ENCODE data around the gene RTN4R.

The RTN4R gene

DNA sequence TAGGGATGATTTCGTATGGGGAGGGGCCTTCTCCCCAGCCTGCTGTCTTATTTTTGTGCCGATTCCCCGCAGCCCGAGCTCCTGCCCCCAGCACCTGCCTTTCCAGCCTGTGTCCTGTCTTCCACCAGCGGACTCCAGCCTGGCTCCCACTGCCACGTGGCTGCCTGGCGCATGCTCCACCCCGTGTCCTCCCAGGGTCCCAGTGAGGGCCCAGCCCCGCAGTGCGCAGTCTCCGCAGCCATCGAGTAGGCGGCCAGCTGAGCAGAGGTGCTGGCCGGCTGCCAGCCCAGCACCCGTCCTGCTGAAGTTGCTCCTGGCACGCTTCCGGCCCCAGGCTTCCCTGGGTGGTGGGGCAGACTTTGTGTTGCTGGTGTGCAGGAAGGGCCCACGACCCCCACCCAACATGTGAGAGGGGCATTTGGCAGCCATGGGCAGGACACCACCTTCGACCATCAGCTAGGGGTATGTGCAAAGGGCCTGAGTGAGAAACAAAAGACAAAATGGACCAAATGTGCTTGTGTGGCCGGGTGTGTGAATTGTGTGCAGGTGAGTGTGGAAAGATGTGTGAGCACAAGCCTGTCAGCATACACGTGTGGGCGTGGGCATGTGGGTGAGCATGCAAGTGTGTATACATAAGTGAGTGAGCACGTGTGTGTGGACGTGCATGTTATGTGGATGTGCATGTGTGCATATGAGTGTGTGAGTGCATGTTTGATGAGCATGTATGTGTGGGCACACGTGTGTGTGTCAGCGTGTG, 55.9 kb downstream of the RTN4R start:
- DNase-seq, result no peak

- DNase-seq, result no peak
These were observed 56.6 kb downstream of the RTN4R start for GRCh38 chr22:20211409-20211996.

DNA sequence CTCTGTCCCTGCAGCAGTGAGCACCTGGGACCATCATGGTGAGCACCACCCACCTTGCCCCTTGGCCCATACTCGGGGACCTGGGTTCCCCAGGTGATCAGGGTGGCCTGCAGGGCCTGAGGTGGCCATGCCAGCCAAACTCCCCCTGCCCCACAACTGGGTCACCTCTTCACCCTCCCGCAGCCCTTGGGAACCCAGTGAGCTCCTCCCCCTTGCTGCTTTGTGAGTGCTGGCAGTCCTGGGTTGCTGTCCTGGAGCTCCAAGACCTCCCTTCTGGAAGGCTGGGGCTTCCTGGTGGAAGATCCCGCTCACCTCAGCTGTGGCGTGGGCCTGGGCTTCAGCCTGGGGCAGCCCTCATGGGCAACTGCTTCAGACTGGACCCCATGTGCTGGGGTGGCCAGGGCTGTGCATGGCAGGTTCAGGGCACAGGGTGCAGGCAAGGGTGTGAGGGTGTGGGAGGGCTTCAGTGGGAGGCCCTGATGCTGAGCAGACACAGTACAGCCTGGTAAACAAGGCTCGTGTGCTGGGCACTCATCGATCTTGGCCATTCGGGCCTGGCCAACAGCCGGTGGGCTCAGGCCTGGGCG, 57.6 kb downstream of the RTN4R start:
- DNase-seq, result no peak

GRCh38 chr22:20209761-20210250, 58.3 kb downstream of the RTN4R start:
- DNase-seq, result no peak

- no peak for DNase-seq
These were observed 59.3 kb downstream of the RTN4R start for GRCh38 chr22:20208713-20209310.

DNA sequence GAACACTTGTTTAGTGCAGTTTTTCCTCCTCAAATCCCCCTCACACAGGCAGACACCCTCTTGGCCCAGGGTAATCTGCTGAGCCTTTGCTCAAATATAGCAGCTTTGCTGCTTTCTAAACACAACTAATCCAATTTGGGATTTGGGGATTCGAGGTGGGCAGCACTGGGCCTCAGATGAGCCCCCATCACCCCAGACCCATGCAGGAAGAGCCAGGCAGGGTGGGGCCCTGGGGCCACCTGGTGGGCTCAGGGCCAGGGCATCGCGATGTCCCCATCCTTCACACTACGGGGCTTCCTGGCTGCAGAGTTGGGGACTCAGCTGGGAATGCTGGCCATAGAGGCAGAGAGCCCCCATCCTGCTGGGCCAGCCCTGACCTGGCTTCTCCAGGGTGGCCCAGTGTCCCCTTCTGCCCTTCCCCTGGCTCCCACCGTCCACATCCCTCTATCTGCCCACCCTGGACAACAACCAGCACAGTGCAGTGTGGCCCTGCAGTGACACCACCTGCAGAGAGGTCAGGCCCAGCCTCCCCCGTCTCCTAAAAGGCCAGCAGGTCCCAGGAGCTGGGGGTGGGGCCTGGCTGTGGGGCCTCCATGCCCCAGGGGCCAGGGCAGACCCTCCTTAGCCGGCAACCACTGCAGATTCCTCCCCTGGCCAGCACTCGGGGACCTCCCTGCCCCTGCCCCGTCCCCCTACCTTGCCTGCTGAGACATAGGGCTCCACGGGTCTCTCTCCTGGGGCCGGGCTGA, 60.7 kb downstream of the RTN4R start:
- no peak for DNase-seq

DNA sequence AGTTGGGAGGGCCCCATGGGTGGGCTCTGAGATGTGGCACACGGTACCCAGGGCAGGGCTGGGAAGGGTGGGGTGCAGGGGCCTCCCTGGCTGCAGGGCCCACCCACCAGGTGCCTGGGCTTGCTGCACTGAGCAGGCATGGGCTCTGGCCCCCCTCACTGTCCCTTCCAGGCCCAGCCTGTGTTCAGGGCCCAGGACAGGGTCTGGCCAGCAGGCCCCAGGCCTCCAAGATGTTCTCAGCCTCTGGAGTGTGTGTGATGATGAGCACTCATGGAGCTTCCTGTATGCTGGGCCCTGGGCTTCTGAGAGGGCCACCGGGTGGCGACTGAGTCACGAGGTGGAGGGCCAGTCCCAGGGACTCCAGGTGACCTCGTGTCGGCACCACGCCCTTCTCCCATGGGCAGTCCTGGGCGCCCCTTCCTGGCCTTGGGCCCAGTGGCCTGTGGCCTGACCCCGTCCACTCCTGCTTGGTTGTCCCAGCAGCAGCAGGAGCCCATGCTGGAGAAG, 61.4 kb downstream of the RTN4R start:
- no peak for DNase-seq

- no peak for DNase-seq
These were observed 62.0 kb downstream of the RTN4R start for GRCh38 chr22:20205964-20206708.

DNA sequence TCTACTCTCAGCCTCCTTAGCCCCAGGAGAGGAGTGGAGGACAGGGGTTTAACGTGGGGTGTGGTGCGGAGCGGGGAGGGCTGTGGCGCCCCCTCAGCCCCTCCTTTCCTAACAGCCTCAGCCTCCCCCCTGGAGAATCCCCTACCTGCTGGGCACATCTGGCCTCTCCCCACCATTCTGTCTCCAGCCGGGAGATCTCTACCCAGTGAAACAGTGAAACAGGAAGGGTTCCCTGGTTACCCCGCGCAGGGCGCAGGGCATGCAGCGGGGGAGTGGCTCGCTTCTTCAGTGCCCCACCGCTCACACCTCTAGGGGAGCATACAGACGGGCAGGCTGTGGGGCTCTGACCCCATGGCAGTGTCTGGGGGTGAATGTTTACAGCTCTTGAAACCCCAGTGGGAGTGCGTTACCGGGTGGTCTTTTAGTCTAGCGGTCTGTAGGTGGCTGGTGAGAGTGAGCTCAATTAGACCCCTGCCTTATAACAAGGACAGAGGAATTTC, 62.6 kb downstream of the RTN4R start:
- no peak for DNase-seq

GRCh38 chr22:20204806-20205205, 63.3 kb downstream of the RTN4R start:
- DNase-seq, result no peak

DNA sequence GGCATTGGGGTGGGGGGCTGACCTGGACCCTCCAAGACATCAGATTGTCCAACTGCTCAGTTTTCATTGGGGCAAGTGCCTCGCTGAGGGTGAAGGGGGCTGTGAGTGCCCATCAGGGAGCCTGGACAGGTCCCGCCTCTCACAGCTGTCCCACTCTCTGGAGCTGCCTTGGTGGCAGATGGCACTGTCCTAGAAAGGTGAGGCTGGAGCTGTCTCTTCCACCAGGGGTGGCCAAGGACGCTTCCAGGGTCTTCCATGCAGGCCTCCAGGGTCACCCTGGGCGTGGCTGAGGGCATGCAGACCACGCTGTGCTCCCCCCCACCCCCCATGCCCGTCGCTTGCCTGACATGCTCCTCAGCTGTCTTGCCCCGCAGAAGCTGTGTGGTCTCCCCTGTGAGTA, 63.8 kb downstream of the RTN4R start:
- no peak for DNase-seq

- no peak for DNase-seq
These were observed 64.4 kb downstream of the RTN4R start for GRCh38 chr22:20203552-20204201.

- no peak for DNase-seq
These were observed 65.0 kb downstream of the RTN4R start for GRCh38 chr22:20203142-20203551.

- no peak for DNase-seq
These were observed 66.2 kb downstream of the RTN4R start for GRCh38 chr22:20201837-20202392.

DNA sequence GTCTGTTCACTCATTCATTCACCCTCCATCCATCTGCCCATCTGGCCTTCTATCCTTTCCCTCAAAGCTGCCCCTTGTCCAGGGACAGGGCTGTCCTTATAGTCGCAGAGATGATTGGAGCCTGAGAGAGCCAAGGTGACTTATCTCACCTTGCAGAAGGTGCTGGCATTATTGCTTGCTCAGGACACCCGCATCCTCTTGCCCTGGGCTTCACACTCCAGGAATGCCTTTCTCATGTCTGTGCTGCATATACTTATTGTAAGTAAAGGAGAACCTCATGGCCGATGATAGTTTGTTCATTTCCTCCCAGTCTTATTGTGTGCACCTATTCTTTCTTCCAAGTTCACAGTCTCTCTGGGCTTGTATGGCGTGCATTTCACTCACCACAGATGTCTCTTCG, 68.2 kb downstream of the RTN4R start:
- DNase-seq, result no peak

GRCh38 chr22:20199413-20199842, 68.7 kb downstream of the RTN4R start:
- DNase-seq, result no peak

DNA sequence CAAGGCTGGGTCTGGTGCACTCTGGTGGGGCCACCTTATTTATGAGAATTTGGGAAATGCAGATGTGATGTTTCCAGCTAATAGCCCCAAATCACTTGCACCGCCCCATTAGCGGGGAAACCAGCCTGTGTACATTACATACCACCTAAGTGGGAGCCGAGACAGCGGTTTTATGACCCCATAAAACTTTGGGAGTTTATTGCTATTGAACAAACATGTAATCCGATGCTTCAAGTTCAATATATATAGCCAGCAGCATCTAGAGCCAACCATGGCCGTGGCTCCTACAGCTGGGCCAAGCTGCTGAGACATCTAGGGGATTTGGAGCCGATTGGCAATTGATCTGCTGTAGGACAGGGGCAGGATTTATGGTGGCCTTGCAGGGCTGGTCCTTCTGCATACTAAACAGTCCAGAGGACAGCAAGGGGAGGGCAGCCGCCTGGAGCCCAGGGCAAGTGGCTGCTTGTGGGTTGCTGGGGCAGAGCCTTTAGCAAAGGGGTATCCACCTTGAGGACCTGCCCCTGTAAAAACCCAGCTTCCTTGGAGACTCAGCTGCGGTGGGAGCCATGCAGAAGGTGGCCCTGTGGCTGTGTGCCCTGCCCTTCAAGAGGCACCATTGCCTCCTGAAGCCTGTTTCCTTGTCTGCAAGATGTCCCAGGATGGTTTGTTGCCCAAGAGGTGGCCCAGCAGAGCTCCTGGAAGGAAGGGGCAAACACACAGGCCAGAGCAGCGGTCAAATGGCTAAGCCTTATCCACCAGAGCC, 69.4 kb downstream of the RTN4R start:
- DNase-seq, result no peak

GRCh38 chr22:20197407-20198030, 70.6 kb downstream of the RTN4R start:
- no peak for DNase-seq

- no peak for DNase-seq
These were observed 71.8 kb downstream of the RTN4R start for GRCh38 chr22:20196094-20196842.

All from NCI-H2171 (cell line).